ENCODE measurements around the gene DPH1.

The DPH1 gene

GRCh38 chr17:2062571-2063183 is 32.7 kb downstream of the DPH1 start:
- H3K27ac ChIP-seq (ENCODE audit: insufficient read depth, low read depth, low read length, poor library complexity, severe bottlenecking) = no peak overlapping the region
- WGBS, 2 experiments = 55 to 57% methylated on average over 11 of the region's 11 CpGs
- H3K9me3 ChIP-seq (ENCODE audit: control insufficient read depth, low read length) = no peaks in the 10 kb centered on the region
- peaks cover 12% of the 10 kb centered on the region for H3K36me3 ChIP-seq (ENCODE audit: control insufficient read depth, insufficient read depth, low read length)
- H3K4me1 ChIP-seq (ENCODE audit: control insufficient read depth, insufficient read depth, low read length) = peaks cover 4% of the 10 kb centered on the region
- no peak overlapping the region for H3K4me3 ChIP-seq (ENCODE audit: insufficient read depth, low read depth, low read length)
- H3K27me3 ChIP-seq (ENCODE audit: control insufficient read depth, insufficient read depth, low read length, poor library complexity, severe bottlenecking) = peaks cover 37% of the 10 kb centered on the region

DNA sequence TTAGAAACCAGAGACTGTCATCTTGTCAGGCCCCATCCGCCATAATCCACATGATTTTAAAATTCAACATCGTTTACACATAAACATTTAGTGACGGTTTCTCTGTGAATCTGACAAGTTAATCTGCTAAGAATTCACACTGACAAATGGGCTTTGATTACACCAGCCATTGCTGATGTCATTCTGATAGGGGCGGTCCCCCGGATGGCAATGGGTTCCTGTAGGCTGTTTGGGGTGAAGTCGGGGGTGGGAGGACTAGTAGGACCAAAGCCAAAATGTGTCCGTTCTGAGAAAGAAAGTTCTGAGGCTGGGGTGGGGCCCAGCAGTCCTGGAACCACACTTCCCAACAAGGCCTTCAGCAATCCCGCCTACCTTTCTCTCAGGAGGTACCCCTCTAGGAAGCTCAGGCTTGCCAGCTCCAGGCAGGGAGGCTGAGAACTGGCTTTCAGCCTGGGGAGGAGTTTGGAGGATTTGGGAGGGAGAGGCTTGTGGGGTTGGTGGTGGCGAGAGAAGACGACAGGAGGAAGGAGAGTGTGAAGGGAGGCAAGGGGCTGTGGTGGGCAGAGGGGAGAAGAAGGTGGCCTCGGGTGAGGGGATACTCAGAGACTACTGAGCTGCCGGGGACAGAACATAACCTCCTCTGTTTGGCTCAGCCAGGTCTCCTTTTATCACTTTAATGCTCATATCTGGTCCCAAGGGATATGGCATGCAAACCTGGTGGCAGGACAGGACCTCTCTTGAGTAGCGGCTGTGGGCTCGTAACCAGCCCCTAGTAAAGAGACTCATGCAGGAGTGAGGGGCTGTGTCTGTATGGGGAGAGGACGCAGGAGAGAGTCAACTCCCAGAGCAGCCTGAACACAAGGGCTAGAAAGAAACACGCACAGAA is 33.6 kb downstream of the DPH1 start:
- Histone ChIP-seq H3K36me3 (ENCODE audit: control insufficient read depth, insufficient read depth, low read length) (peaks cover 12% of the 10 kb centered on the region), H3K9me3 (ENCODE audit: control insufficient read depth, low read length) (no peaks in the 10 kb centered on the region), H3K27me3 (ENCODE audit: control insufficient read depth, insufficient read depth, low read length, poor library complexity, severe bottlenecking) (peaks cover 28% of the 10 kb centered on the region), H3K4me3 (ENCODE audit: insufficient read depth, low read depth, low read length) (no peak overlapping the region), H3K4me1 (ENCODE audit: control insufficient read depth, insufficient read depth, low read length) (peaks cover 4% of the 10 kb centered on the region), H3K27ac (ENCODE audit: insufficient read depth, low read depth, low read length, poor library complexity, severe bottlenecking) (no peak overlapping the region)
- WGBS, 2 experiments = 89 to 90% methylated on average over 16 of the region's 16 CpGs

DNA sequence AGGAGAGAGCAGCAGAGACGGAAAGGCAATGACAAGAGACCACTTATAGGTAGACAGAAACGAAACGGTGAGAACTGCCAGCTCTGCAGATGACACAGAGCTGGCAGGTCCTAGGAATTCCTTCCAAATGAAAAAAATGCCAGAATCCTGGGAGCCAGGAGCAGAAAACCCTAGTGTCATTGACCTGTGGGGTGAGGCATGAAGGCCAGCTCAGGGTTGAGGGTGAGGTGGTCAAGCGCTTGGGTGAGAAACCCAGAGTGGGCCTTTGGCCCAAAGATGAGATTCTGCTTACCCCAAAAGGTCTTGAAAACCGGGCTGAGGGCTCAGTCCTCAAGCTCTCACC is 34.2 kb downstream of the DPH1 start:
- no peak overlapping the region for H3K27ac ChIP-seq (ENCODE audit: insufficient read depth, low read depth, low read length, poor library complexity, severe bottlenecking)
- no peak overlapping the region for H3K4me3 ChIP-seq (ENCODE audit: insufficient read depth, low read depth, low read length)
- peaks cover 4% of the 10 kb centered on the region for H3K4me1 ChIP-seq (ENCODE audit: control insufficient read depth, insufficient read depth, low read length)
- peaks cover 12% of the 10 kb centered on the region for H3K36me3 ChIP-seq (ENCODE audit: control insufficient read depth, insufficient read depth, low read length)
- no peaks in the 10 kb centered on the region for H3K9me3 ChIP-seq (ENCODE audit: control insufficient read depth, low read length)
- peaks cover 22% of the 10 kb centered on the region for H3K27me3 ChIP-seq (ENCODE audit: control insufficient read depth, insufficient read depth, low read length, poor library complexity, severe bottlenecking)
- 82 to 83% methylated on average over 5 of the region's 5 CpGs for WGBS, 2 experiments

DNA sequence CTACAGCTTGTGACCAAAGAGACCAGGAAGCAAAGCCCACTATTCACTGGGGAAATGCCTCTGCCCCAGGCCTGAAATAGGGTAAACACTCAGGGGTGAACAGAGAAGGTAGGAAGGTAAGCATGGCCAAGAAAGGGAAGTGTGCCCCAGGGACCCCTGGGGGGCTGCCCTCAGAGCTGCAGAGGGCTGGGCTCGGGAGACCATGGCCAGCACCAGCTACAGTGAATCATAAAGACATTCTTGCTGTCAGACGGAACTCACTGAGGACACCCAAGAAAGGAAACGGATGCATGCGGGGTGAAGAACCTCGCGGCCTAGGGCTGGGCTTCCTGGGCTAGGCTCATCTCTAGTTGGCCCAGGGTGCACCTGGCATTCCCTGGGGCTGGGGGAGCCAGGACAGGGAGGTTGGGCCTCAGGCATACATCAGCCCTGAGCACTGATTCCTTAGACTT is 34.6 kb downstream of the DPH1 start:
- Histone ChIP-seq H3K27ac (ENCODE audit: insufficient read depth, low read depth, low read length, poor library complexity, severe bottlenecking) (no peak overlapping the region), H3K36me3 (ENCODE audit: control insufficient read depth, insufficient read depth, low read length) (peaks cover 12% of the 10 kb centered on the region), H3K4me1 (ENCODE audit: control insufficient read depth, insufficient read depth, low read length) (peaks cover 4% of the 10 kb centered on the region), H3K27me3 (ENCODE audit: control insufficient read depth, insufficient read depth, low read length, poor library complexity, severe bottlenecking) (peaks cover 18% of the 10 kb centered on the region), H3K9me3 (ENCODE audit: control insufficient read depth, low read length) (no peaks in the 10 kb centered on the region), H3K4me3 (ENCODE audit: insufficient read depth, low read depth, low read length) (no peak overlapping the region)
- 93 to 94% methylated on average over 6 of the region's 6 CpGs for WGBS, 2 experiments

DNA sequence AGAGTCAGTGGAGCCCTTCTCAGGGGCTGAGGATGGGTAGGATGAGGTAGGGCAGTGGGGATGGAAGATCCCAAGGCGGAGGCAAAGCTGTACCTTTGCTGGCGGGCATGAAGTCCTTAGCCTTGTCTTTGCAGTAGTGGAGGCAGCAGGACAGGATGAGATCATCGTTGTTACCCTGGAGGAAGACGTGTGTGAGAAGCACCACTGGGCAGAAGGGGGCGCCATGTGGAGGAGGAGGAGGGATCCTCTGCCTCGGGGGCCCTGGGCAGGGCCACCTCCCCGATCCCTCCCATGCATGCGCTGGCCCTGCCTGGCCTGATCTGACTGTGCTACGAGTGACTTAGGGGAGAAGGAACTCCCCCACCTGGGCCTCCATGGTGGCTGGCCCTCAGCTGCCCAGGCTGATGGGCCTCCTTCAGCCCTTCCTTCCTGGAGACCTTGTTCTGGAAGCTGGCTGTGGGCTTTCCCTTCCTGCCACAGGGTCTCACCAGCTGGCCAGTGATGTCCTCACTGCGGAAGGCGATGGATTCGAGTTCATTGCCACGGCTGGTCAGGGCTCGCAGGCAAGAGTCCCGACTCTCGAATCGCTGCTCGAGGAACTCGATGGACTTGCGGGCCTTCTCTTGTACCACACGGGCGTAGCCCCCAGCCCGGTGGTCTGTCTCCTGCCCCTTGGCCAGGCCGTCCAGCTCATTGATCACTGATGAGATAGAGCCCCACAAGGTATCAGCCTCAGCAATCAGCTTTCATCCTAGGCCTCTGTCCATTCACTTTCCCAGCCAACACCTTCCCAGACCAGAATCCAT is 35.2 kb downstream of the DPH1 start:
- H3K27ac ChIP-seq (ENCODE audit: insufficient read depth, low read depth, low read length, poor library complexity, severe bottlenecking) = no peak overlapping the region
- no peak overlapping the region for H3K4me3 ChIP-seq (ENCODE audit: insufficient read depth, low read depth, low read length)
- WGBS, 2 experiments = 88% methylated on average over 24 of the region's 24 CpGs
- H3K9me3 ChIP-seq (ENCODE audit: control insufficient read depth, low read length) = no peaks in the 10 kb centered on the region
- H3K27me3 ChIP-seq (ENCODE audit: control insufficient read depth, insufficient read depth, low read length, poor library complexity, severe bottlenecking) = peaks cover 11% of the 10 kb centered on the region
- peaks cover 12% of the 10 kb centered on the region for H3K36me3 ChIP-seq (ENCODE audit: control insufficient read depth, insufficient read depth, low read length)
- peaks cover 4% of the 10 kb centered on the region for H3K4me1 ChIP-seq (ENCODE audit: control insufficient read depth, insufficient read depth, low read length)

- H3K27ac ChIP-seq (ENCODE audit: insufficient read depth, low read depth, low read length, poor library complexity, severe bottlenecking) = no peak overlapping the region
- 94 to 96% methylated on average over 10 of the region's 10 CpGs for WGBS, 2 experiments
- no peaks in the 10 kb centered on the region for H3K9me3 ChIP-seq (ENCODE audit: control insufficient read depth, low read length)
- peaks cover 4% of the 10 kb centered on the region for H3K4me1 ChIP-seq (ENCODE audit: control insufficient read depth, insufficient read depth, low read length)
- H3K36me3 ChIP-seq (ENCODE audit: control insufficient read depth, insufficient read depth, low read length) = peaks cover 12% of the 10 kb centered on the region
- H3K27me3 ChIP-seq (ENCODE audit: control insufficient read depth, insufficient read depth, low read length, poor library complexity, severe bottlenecking) = peaks cover 4% of the 10 kb centered on the region
- H3K4me3 ChIP-seq (ENCODE audit: insufficient read depth, low read depth, low read length) = no peak overlapping the region
These were observed 36.0 kb downstream of the DPH1 start for GRCh38 chr17:2065949-2066400.

DNA sequence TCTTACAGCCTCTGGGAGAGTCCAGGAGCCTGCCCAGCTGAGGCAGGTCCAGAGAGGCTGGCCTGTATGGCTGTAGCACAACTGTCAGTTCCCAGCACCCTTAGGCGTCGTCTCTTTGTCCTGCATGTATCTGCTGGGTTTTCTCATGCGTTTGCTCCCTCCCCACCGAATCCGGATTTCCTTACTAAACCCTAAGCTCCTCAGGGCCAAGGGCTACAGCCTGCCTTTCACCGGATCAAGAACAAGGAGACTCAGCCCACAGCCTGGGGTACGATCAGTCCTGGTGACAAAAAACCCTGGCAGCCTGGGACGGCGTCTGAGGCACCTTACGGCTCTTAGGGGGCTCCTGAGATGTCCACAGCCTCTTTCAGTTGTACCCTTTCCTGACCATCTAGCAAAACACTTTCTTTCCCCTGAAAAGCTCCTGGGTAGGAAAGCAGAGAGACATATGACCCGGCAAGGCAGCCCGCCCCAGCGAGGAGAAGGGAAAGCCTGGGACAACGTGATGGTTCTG is 37.2 kb downstream of the DPH1 start:
- H3K36me3 ChIP-seq (ENCODE audit: control insufficient read depth, insufficient read depth, low read length) = peaks cover 15% of the 10 kb centered on the region
- 92 to 93% methylated on average over 14 of the region's 14 CpGs for WGBS, 2 experiments
- no peaks in the 10 kb centered on the region for H3K9me3 ChIP-seq (ENCODE audit: control insufficient read depth, low read length)
- no peak overlapping the region for H3K4me3 ChIP-seq (ENCODE audit: insufficient read depth, low read depth, low read length)
- no peaks in the 10 kb centered on the region for H3K27me3 ChIP-seq (ENCODE audit: control insufficient read depth, insufficient read depth, low read length, poor library complexity, severe bottlenecking)
- no peak overlapping the region for H3K27ac ChIP-seq (ENCODE audit: insufficient read depth, low read depth, low read length, poor library complexity, severe bottlenecking)
- H3K4me1 ChIP-seq (ENCODE audit: control insufficient read depth, insufficient read depth, low read length) = peaks cover 4% of the 10 kb centered on the region

DNA sequence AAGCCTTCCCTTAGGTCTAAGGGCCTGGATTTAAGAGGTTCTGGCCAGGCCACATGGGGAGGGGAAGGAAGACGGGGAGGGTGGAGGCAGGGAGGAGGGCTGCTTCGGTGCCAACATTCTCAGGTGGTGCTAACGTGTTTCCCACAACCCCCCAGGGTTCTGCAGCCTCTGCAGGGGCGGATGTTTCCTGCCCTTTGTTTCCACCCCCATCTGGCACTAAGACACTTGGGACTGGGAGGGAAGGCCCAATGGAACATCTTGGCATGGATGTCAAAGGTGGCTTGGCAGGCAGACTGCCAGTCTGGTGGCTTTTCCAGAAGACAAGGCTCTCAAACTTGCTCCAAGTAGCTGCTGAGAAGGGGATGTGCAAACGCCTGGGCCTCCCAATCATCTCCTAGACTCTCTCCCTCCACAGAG is 37.7 kb downstream of the DPH1 start:
- Histone ChIP-seq H3K4me1 (ENCODE audit: control insufficient read depth, insufficient read depth, low read length) (peaks cover 4% of the 10 kb centered on the region), H3K9me3 (ENCODE audit: control insufficient read depth, low read length) (no peaks in the 10 kb centered on the region), H3K4me3 (ENCODE audit: insufficient read depth, low read depth, low read length) (no peak overlapping the region), H3K27me3 (ENCODE audit: control insufficient read depth, insufficient read depth, low read length, poor library complexity, severe bottlenecking) (no peaks in the 10 kb centered on the region), H3K36me3 (ENCODE audit: control insufficient read depth, insufficient read depth, low read length) (peaks cover 15% of the 10 kb centered on the region), H3K27ac (ENCODE audit: insufficient read depth, low read depth, low read length, poor library complexity, severe bottlenecking) (no peak overlapping the region)
- WGBS, 2 experiments = 85 to 87% methylated on average over 5 of the region's 5 CpGs

DNA sequence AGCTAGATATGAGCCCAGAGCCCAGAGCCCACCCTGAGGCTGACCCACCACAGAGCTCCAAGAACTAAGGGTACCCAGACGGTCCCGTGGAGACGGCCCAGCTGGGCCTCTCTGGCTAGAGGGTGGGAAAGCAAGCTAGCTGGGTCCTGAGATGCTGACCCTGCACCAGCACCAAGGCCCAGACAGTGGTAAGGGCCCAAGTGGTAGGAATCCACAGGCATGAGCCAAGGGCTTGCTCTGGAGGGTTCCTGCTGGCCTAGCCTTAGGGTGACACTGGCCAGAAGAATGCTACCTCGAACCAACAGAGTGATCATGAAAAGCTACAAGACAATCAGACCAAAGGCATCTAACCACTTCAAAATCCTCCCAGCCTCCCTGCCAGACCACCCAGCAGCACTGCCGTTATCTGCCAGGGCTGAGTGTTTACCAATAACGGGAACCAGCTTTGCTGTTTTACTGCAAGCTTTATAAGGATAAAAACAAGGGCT is 38.1 kb downstream of the DPH1 start:
- Histone ChIP-seq H3K36me3 (ENCODE audit: control insufficient read depth, insufficient read depth, low read length) (peaks cover 15% of the 10 kb centered on the region), H3K4me3 (ENCODE audit: insufficient read depth, low read depth, low read length) (no peak overlapping the region), H3K9me3 (ENCODE audit: control insufficient read depth, low read length) (no peaks in the 10 kb centered on the region), H3K4me1 (ENCODE audit: control insufficient read depth, insufficient read depth, low read length) (peaks cover 4% of the 10 kb centered on the region), H3K27me3 (ENCODE audit: control insufficient read depth, insufficient read depth, low read length, poor library complexity, severe bottlenecking) (no peaks in the 10 kb centered on the region), H3K27ac (ENCODE audit: insufficient read depth, low read depth, low read length, poor library complexity, severe bottlenecking) (no peak overlapping the region)
- WGBS, 2 experiments = 92 to 93% methylated on average over 6 of the region's 6 CpGs

All from ectodermal cell (in vitro differentiated cells).